ENCODE data around the gene GCK. TPM values are rescaled to one million over a fixed set of nuclear protein-coding genes. Genes with fewer than 3 reads are reported as not detected.

Gene GCK
- total RNA-seq, 1 experiment from 2014 or later = not detected

- no peaks in the 10 kb centered on the region for H3K4me1 ChIP-seq (ENCODE audit: insufficient read depth, low read length)
- H3K79me2 ChIP-seq (ENCODE audit: low read length) = no peaks in the 10 kb centered on the region
- no peak overlapping the region for H3K4me2 ChIP-seq (ENCODE audit: low read length)
- no peaks in the 10 kb centered on the region for H3F3A ChIP-seq (ENCODE audit: low read length, unreplicated experiment)
- no peak for ATAC-seq
- no TSS peak for BruUV-seq (replicated peaks)
- no peak overlapping the region for H3K4me3 ChIP-seq (ENCODE audit: low read length)
- intact Hi-C loops (cut with micrococcal nuclease) = no loop called here
- no peak for DNase-seq
- TF ChIP-seq EZH2 (IDR thresholded peaks at IDR 0.05; ENCODE audit: low read length, unreplicated experiment) = no peak
- TF ChIP-seq EZH2phosphoT487 (IDR thresholded peaks at IDR 0.05; ENCODE audit: borderline replicate concordance, low read length) = no peak
- TF ChIP-seq, protein P1, sequence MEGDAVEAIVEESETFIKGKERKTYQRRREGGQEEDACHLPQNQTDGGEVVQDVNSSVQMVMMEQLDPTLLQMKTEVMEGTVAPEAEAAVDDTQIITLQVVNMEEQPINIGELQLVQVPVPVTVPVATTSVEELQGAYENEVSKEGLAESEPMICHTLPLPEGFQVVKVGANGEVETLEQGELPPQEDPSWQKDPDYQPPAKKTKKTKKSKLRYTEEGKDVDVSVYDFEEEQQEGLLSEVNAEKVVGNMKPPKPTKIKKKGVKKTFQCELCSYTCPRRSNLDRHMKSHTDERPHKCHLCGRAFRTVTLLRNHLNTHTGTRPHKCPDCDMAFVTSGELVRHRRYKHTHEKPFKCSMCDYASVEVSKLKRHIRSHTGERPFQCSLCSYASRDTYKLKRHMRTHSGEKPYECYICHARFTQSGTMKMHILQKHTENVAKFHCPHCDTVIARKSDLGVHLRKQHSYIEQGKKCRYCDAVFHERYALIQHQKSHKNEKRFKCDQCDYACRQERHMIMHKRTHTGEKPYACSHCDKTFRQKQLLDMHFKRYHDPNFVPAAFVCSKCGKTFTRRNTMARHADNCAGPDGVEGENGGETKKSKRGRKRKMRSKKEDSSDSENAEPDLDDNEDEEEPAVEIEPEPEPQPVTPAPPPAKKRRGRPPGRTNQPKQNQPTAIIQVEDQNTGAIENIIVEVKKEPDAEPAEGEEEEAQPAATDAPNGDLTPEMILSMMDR (conservative IDR thresholded peaks at IDR 0.05; ENCODE audit: low read depth, low read length) = no peak
- POLR2A ChIA-PET (ENCODE audit: unreplicated experiment) = no interaction called here
- no peaks in the 10 kb centered on the region for H3K9me2 ChIP-seq (replicated peaks; ENCODE audit: low read length)
- H4K20me1 ChIP-seq (ENCODE audit: low read length) = no peaks in the 10 kb centered on the region
- no peak overlapping the region for H3K9ac ChIP-seq (ENCODE audit: low read length)
- H3K27ac ChIP-seq (ENCODE audit: low read length) = no peak overlapping the region
- H3K36me3 ChIP-seq (ENCODE audit: low read depth, low read length) = no peaks in the 10 kb centered on the region
- no peaks in the 10 kb centered on the region for H3K9me3 ChIP-seq (ENCODE audit: low read length)
- no peak overlapping the region for H2AFZ ChIP-seq (ENCODE audit: low read length)
- no peaks in the 10 kb centered on the region for H3K27me3 ChIP-seq (ENCODE audit: low read length)
- CTCF ChIA-PET = no interaction called here
Observed at GRCh38 chr7:44231088-44231487, 41.8 kb upstream of the GCK start.

DNA sequence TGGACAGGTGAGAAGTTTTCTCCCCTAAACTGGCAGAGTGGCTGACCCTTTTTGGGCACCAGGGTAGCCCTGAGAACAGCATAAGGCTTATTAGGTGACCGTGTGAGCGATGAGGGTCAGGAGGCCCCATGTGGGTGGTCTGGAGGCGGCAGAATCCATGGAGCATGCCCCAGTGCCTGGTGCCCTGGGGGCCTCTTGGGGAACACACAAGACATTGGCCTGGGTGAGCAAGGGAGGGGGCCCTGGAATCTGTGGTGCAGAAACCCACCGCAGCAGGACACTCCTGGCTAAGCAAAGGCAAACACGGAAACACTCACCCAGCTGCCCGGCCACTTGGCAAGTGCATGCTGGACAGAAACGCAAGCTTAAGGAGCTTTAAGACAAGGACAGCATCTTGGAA lies 41.0 kb upstream of the GCK start:
- no peak for TF ChIP-seq EZH2phosphoT487 (IDR thresholded peaks at IDR 0.05; ENCODE audit: borderline replicate concordance, low read length)
- TF ChIP-seq, protein P1 (conservative IDR thresholded peaks at IDR 0.05; ENCODE audit: low read depth, low read length) = no peak
- CTCF ChIA-PET = interaction anchor here (0.6 kb wide), 1 partner anchor 18 kb away, joined by 3 read pairs; no protein-coding TSS in a partner anchor

DNA sequence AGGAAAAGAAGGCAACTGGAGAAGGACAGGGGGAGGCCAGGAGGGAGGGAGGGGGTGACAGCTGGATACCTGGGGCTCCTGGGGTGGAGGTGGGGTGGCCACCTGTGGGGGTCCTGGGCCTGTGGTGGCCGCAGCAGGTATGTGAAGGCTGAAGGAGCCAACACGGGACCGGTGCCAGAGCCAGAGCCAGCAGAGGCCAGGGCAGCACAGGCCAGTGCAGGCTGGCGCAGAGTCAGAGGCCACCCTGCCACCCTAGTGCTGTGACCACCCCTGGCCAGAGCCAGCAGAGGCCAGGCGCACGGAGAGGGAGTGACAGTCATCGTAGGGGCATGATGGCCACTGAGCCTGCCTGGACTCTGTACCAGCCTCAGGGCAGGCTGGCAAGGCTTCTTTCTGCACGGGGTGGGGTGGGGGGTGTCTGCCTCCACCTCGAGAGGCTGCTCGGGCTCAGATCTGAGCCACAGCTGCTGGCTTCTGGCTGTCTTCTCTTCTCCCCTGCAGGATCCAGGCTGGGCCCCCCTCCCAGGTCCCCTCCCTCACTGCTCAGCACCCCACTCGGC lies 40.4 kb upstream of the GCK start:
- intact Hi-C loops (cut with micrococcal nuclease) = no loop called here
- ChIA-PET CTCF (interaction anchor here (0.6 kb wide), 1 partner anchor 19 kb away, joined by 3 read pairs; no protein-coding TSS in a partner anchor), POLR2A (ENCODE audit: unreplicated experiment) (no interaction called here)
- Histone ChIP-seq H3K9me3 (ENCODE audit: low read length) (no peaks in the 10 kb centered on the region), H3K4me2 (ENCODE audit: low read length) (no peak overlapping the region), H3K4me3 (ENCODE audit: low read length) (no peak overlapping the region), H2AFZ (ENCODE audit: low read length) (no peak overlapping the region), H3K4me1 (ENCODE audit: insufficient read depth, low read length) (no peaks in the 10 kb centered on the region), H3K79me2 (ENCODE audit: low read length) (no peaks in the 10 kb centered on the region), H3K9ac (ENCODE audit: low read length) (no peak overlapping the region), H3F3A (ENCODE audit: low read length, unreplicated experiment) (no peaks in the 10 kb centered on the region), H3K27me3 (ENCODE audit: low read length) (no peaks in the 10 kb centered on the region), H4K20me1 (ENCODE audit: low read length) (no peaks in the 10 kb centered on the region), H3K9me2 (replicated peaks; ENCODE audit: low read length) (no peaks in the 10 kb centered on the region), H3K36me3 (ENCODE audit: low read depth, low read length) (no peaks in the 10 kb centered on the region), H3K27ac (ENCODE audit: low read length) (no peak overlapping the region)
- DNase-seq = no peak
- TF ChIP-seq EZH2 (IDR thresholded peaks at IDR 0.05; ENCODE audit: low read length, unreplicated experiment) (no peak), EZH2phosphoT487 (IDR thresholded peaks at IDR 0.05; ENCODE audit: borderline replicate concordance, low read length) (no peak)
- TF ChIP-seq, protein P1 (conservative IDR thresholded peaks at IDR 0.05; ENCODE audit: low read depth, low read length) = no peak
- ATAC-seq = no peak; the same call in 1 of the 2 replicates
- BruUV-seq (replicated peaks) = no TSS peak

More for the DNA sequence above, 41.0 kb upstream of the GCK start:
- Histone ChIP-seq H3F3A (ENCODE audit: low read length, unreplicated experiment) (no peaks in the 10 kb centered on the region), H3K27ac (ENCODE audit: low read length) (no peak overlapping the region), H3K9ac (ENCODE audit: low read length) (no peak overlapping the region), H3K9me3 (ENCODE audit: low read length) (no peaks in the 10 kb centered on the region), H3K27me3 (ENCODE audit: low read length) (no peaks in the 10 kb centered on the region), H3K79me2 (ENCODE audit: low read length) (no peaks in the 10 kb centered on the region), H3K9me2 (replicated peaks; ENCODE audit: low read length) (no peaks in the 10 kb centered on the region), H3K36me3 (ENCODE audit: low read depth, low read length) (no peaks in the 10 kb centered on the region), H3K4me1 (ENCODE audit: insufficient read depth, low read length) (no peaks in the 10 kb centered on the region), H3K4me3 (ENCODE audit: low read length) (no peak overlapping the region), H3K4me2 (ENCODE audit: low read length) (no peak overlapping the region), H4K20me1 (ENCODE audit: low read length) (no peaks in the 10 kb centered on the region), H2AFZ (ENCODE audit: low read length) (no peak overlapping the region)
- POLR2A ChIA-PET (ENCODE audit: unreplicated experiment) = no interaction called here
- DNase-seq (no peak), ATAC-seq (no peak)
- BruUV-seq (replicated peaks) = no TSS peak
- intact Hi-C loops (cut with micrococcal nuclease) = no loop called here
